Measurements from ENCODE around the gene USF2. TPM values are rescaled to one million over a fixed set of nuclear protein-coding genes. Genes with fewer than 3 reads are reported as not detected.

The USF2 gene
- total RNA-seq, 1 experiment from 2014 or later = 66.5 TPM

GRCh38 chr19:35265126-35265899 lies 3.4 kb upstream of the USF2 start:
- peak; percentile 25 for DNase-seq (ENCODE audit: low read depth)

- no peak for DNase-seq (ENCODE audit: low read depth)
Observed at GRCh38 chr19:35265900-35266519, 2.8 kb upstream of the USF2 start.

- DNase-seq (ENCODE audit: low read depth) = no peak
Observed at GRCh38 chr19:35266520-35267352, 2.0 kb upstream of the USF2 start.

GRCh38 chr19:35267353-35267817 lies 1.4 kb upstream of the USF2 start:
- DNase-seq (ENCODE audit: low read depth) = peak; percentile 40

- DNase-seq (ENCODE audit: low read depth) = peak; percentile 58
Observed at GRCh38 chr19:35267818-35268535, 785 bp upstream of the USF2 start.

GRCh38 chr19:35269438-35270117 lies 816 bp downstream of the USF2 start:
- peak; percentile 81 for DNase-seq (ENCODE audit: low read depth)

GRCh38 chr19:35270381-35270811 lies 1.6 kb downstream of the USF2 start:
- no peak for DNase-seq (ENCODE audit: low read depth)

- DNase-seq (ENCODE audit: low read depth) = no peak
Observed at GRCh38 chr19:35271546-35271945, 2.8 kb downstream of the USF2 start.

GRCh38 chr19:35272122-35272719 lies 3.5 kb downstream of the USF2 start:
- no peak for DNase-seq (ENCODE audit: low read depth)

GRCh38 chr19:35272954-35273649 lies 4.3 kb downstream of the USF2 start:
- no peak for DNase-seq (ENCODE audit: low read depth)

GRCh38 chr19:35273686-35274259 lies 5.0 kb downstream of the USF2 start:
- DNase-seq (ENCODE audit: low read depth) = no peak

GRCh38 chr19:35274323-35274722 lies 5.6 kb downstream of the USF2 start:
- DNase-seq (ENCODE audit: low read depth) = no peak

- no peak for DNase-seq (ENCODE audit: low read depth)
Observed at GRCh38 chr19:35276706-35277281, 8.0 kb downstream of the USF2 start.

GRCh38 chr19:35278578-35279284 lies 10.0 kb downstream of the USF2 start:
- DNase-seq (ENCODE audit: low read depth) = no peak

- DNase-seq (ENCODE audit: low read depth) = no peak
Observed at GRCh38 chr19:35279374-35279773, 10.6 kb downstream of the USF2 start.

GRCh38 chr19:35279985-35280821 lies 11.4 kb downstream of the USF2 start:
- DNase-seq (ENCODE audit: low read depth) = no peak

GRCh38 chr19:35281303-35281702 lies 12.5 kb downstream of the USF2 start:
- DNase-seq (ENCODE audit: low read depth) = no peak

All from M059J (cell line).